Psoas muscle (tissue), 8 donors: ENCODE measurements around the gene DNAJB12. TPM values are rescaled to one million over a fixed set of nuclear protein-coding genes. Genes with fewer than 3 reads are reported as not detected.
A peak's percentile ranks its signal among the peaks of the same experiment; 100 is the strongest.

Source experiments
- ATAC-seq, 4 donors: fragments of 200-7000 bp; cut with Tn5 transposase; one replicate each; pipeline ENCODE4 v1.9.1; 2020; ENCODE audit warnings: moderate library complexity in 3 of 4, mild to moderate bottlenecking in 2 of 4
- DNase-seq, 2 donors: peaks; one replicate each; pipeline ENCODE4 v3.0.0-alpha.2; 2020
- H3K27ac ChIP-seq: fragments of 200-600 bp; one replicate; pipeline ENCODE4 v1.8.0; 2022
- H3K27me3 ChIP-seq, 3 donors: fragments of 200-600 bp in 1 of 3; one replicate each; pipeline versions ENCODE4 v1.6.1 to v1.8.0; 2013 to 2022; ENCODE audit warnings: low read length in 2 of 3, mild to moderate bottlenecking in 2 of 3, moderate library complexity in 1 of 3; ENCODE audit not compliant: insufficient read depth in 3 of 3
- H3K36me3 ChIP-seq, 2 donors: fragments of 200-600 bp in 1 of 2; one replicate each; pipeline versions ENCODE4 v1.6.1 to v1.8.0; 2013 to 2022; ENCODE audit warnings: low read depth in 1 of 2, mild to moderate bottlenecking in 1 of 2, moderate library complexity in 1 of 2; ENCODE audit not compliant: insufficient read depth in 1 of 2
- H3K4me1 ChIP-seq: fragments of 200-600 bp; one replicate; pipeline ENCODE4 v1.8.0; 2022
- H3K4me3 ChIP-seq: fragments of 200-600 bp; one replicate; pipeline ENCODE4 v1.8.0; 2022; ENCODE audit warnings: mild to moderate bottlenecking
- H3K9me3 ChIP-seq: fragments of 200-600 bp; one replicate; pipeline ENCODE4 v1.8.0; 2022
- CTCF ChIP-seq: fragments of 200-600 bp; IDR thresholded peaks from one replicate; pipeline ENCODE4 v1.8.0; 2022; ENCODE audit warnings: antibody characterized with exemption
- WGBS, 3 donors: extraction: QIAGEN DNeasy Blood & Tissue Kit; methylation state at CpG; one replicate each; pipeline versions ENCODE4 v1.1.6 to v1.1.7; 2013; 5-methylcytosine and 5-hydroxymethylcytosine counted together
- intact Hi-C, 2 donors: fragments of 100-400 bp; cut with DNase I; formaldehyde crosslinking; loops; one replicate each; pipeline versions ENCODE4 v1.11.0 to v1.14.2; 2022
- polyA plus RNA-seq, 3 donors: library from polyadenylated mRNA; stranded (reverse); fragments of 200-250 nt; gene quantifications; one replicate each; pipeline ENCODE4 v1.2.3, GENCODE V29; 2013
- total RNA-seq, 4 donors: library from RNA; stranded (reverse); fragmentation: NEBNext Ultra II Directional in 2 of 4; extraction: Animal tissue kit (Norgen Biotek cat#: 25700) in 2 of 4; gene quantifications; one replicate each; pipeline versions ENCODE4 v1.2.1 to v1.2.4, GENCODE V29; 2021 to 2023
- donor health status: healthy with polysubstance abuse.
- donor health status: DM: no; HTN: no; CAD: no; lungs with moderate emphysema.
- donor health status: Bipolar disorder and iron deficiency.
- donor health status: healthy.
- donor health status: DM: yes; HTN: yes; CAD: no.
- donor health status: DM: no; HTN: no; CAD: no.
- donor health status: DM: no; HTN: no; CAD: no.
- donor health status: DM: yes; HTN: yes; CAD: no.

DNAJB12 gene
- total and polyA plus RNA-seq, 7 donors: 22.1 to 38.7 (median 24.9) TPM

- no peaks in the 10 kb centered on the region for H3K9me3 ChIP-seq
- DNase-seq (no peak), ATAC-seq (no peak)
- H3K36me3 ChIP-seq: peaks cover 2 to 55% of the 10 kb centered on the region in 2 donors
- intact Hi-C loops: loop anchor here (5.0 to 10.0 kb wide), 5 partner anchors 327 to 797 kb away; partner anchors contain the start of genes ECD (in 1 of the 2), FAM149B1 (in 1 of the 2) and MCU (in 1 of the 2)
- no peak for TF ChIP-seq CTCF
- 76 to 81% (median 79%) methylated on average over 4 of the region's 4 CpGs for WGBS, 3 donors
- peaks cover 12% of the 10 kb centered on the region for H3K4me1 ChIP-seq
- H3K4me3 ChIP-seq: no peak overlapping the region
- no peak overlapping the region for H3K27ac ChIP-seq
- H3K27me3 ChIP-seq: no peaks in the 10 kb centered on the region
Observed at GRCh38 chr10:72367301-72367960, 12.7 kb upstream of the DNAJB12 start.

- peaks cover 2 to 46% of the 10 kb centered on the region in 2 donors for H3K36me3 ChIP-seq
- no peak for TF ChIP-seq CTCF
- no peak for ATAC-seq
- intact Hi-C loops: loop anchor here (2.0 to 10.0 kb wide), 6 partner anchors 330 to 800 kb away; partner anchors contain the start of genes ECD (in 1 of the 2), FAM149B1 (in 1 of the 2) and MCU (in 1 of the 2)
- H3K9me3 ChIP-seq: no peaks in the 10 kb centered on the region
- WGBS, 3 donors: 80 to 85% (median 81%) methylated on average over 7 of the region's 7 CpGs
- no peaks in the 10 kb centered on the region for H3K27me3 ChIP-seq
- no peak overlapping the region for H3K4me3 ChIP-seq
- H3K27ac ChIP-seq: no peak overlapping the region
- DNase-seq: no peak
- peaks cover 12% of the 10 kb centered on the region for H3K4me1 ChIP-seq
Observed at GRCh38 chr10:72365106-72365895, 10.6 kb upstream of the DNAJB12 start.

GRCh38 chr10:72364239-72364777 lies 9.6 kb upstream of the DNAJB12 start:
- intact Hi-C loops: loop anchor here (2.0 to 10.0 kb wide), 7 partner anchors 330 to 800 kb away; partner anchors contain the start of genes ECD (in 1 of the 2), FAM149B1 (in 1 of the 2) and MCU (in 1 of the 2)
- 2 to 9% (median 3%) methylated on average over 12 of the region's 12 CpGs for WGBS, 3 donors
- TF ChIP-seq CTCF: peak; percentile 93
- Histone ChIP-seq H3K27ac (peak overlapping the region; percentile 25), H3K4me1 (peaks cover 12% of the 10 kb centered on the region), H3K36me3 (peaks cover 2 to 45% of the 10 kb centered on the region in 2 donors), H3K4me3 (peak overlapping the region; percentile 27), H3K27me3 (no peaks in the 10 kb centered on the region), H3K9me3 (no peaks in the 10 kb centered on the region)
- DNase-seq (peak; percentile 81 to 92), ATAC-seq (peak; percentile 91 to 95 (median 92))

DNA sequence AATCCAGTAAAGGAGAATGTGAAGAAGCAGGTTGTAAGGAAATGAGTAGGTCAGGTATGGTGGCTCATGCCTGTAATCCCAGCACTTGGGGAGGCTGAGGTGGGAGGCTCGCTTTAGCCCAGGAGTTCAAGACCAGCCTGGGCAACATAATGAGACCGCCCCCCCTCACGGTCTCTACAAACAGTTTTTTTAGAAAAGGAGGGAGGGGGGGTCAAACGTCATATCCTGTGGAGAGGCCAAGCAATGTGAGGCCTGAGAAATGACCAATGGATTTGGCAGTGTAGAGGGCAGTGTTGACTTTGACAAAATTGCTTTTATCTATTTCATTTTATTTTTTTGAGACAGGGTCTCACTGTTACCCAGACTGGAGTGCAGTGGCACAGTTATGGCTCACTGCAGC lies 2.3 kb upstream of the DNAJB12 start:
- WGBS, 3 donors: 58 to 66% (median 66%) methylated on average over 4 of the region's 4 CpGs
- Histone ChIP-seq H3K27me3 (no peaks in the 10 kb centered on the region), H3K4me1 (peaks cover 16% of the 10 kb centered on the region), H3K36me3 (peaks cover 0 to 5% of the 10 kb centered on the region in 2 donors), H3K4me3 (no peak overlapping the region), H3K9me3 (no peaks in the 10 kb centered on the region), H3K27ac (no peak overlapping the region)
- TF ChIP-seq CTCF: no peak
- intact Hi-C loops: no loop called here
- ATAC-seq (no peak), DNase-seq (no peak)
